Skeletal muscle tissue (tissue), 4 donors: ENCODE measurements around the gene IL1R2. TPM values are rescaled to one million over a fixed set of nuclear protein-coding genes. Genes with fewer than 3 reads are reported as not detected.
A peak's percentile ranks its signal among the peaks of the same experiment; 100 is the strongest.

Experiments used
- H3K27ac ChIP-seq: one replicate; pipeline ENCODE4 v1.7.0; 2013; ENCODE audit warnings: mild to moderate bottlenecking, low read depth, low read length, inconsistent platforms
- H3K27me3 ChIP-seq, 3 donors: one replicate each; pipeline ENCODE4 v1.7.0; 2013; ENCODE audit warnings: low read length in 3 of 3; ENCODE audit not compliant: control insufficient read depth in 3 of 3, insufficient read depth in 3 of 3
- H3K36me3 ChIP-seq, 3 donors: one replicate each; pipeline ENCODE4 v1.7.0; 2013; ENCODE audit warnings: low read length in 3 of 3; ENCODE audit not compliant: control insufficient read depth in 3 of 3, insufficient read depth in 3 of 3
- H3K4me1 ChIP-seq, 3 donors: one replicate each; pipeline ENCODE4 v1.7.0; 2013; ENCODE audit warnings: low read length in 3 of 3, mild to moderate bottlenecking in 3 of 3; ENCODE audit not compliant: control insufficient read depth in 3 of 3, insufficient read depth in 3 of 3
- H3K4me3 ChIP-seq, 3 donors: one replicate each; pipeline ENCODE4 v1.7.0; 2013; ENCODE audit warnings: low read length in 3 of 3
- H3K9ac ChIP-seq, 3 donors: one replicate each; pipeline ENCODE4 v1.7.0; 2013; ENCODE audit warnings: low read length in 3 of 3, mild to moderate bottlenecking in 3 of 3, moderate library complexity in 2 of 3, low read depth in 1 of 3
- H3K9me3 ChIP-seq, 3 donors: one replicate each; pipeline ENCODE4 v1.7.0; 2013; ENCODE audit warnings: low read length in 3 of 3; ENCODE audit not compliant: control insufficient read depth in 3 of 3
- total RNA-seq: library from RNA; depleted of rRNA; stranded (reverse); fragments of >200 nt; gene quantifications from one replicate; pipeline ENCODE4 v1.2.3, GENCODE V29; 2014
- donor health status: Osteomylitis.

IL1R2 gene
- total RNA-seq, 1 donor from 2014 or later, result 0.52 TPM

DNA sequence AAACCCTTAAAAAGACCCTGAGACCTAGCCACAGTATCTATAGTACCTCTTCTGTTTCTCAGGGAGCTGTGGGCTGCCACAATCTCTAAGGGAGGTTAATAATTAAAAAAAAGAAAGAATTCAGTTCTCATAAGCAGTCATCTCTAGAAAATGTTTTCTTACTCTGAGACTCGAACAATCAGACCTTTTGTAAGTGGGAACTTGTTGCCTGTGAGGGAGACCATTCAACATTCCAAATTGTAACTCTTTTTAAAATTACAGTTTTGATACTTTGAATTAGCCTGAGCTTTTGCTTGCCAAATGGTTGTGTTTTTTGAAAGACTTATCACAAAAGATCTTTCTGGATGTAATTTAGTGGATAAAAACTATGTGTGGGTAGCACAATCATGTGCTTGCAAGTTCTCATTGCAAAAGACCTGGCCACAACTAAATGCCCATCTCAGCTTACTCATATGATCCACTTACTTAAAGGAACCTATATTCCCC lies 33.3 kb downstream of the IL1R2 start:
- Histone ChIP-seq H3K27me3 (no peaks in the 10 kb centered on the region), H3K9ac (no peak overlapping the region), H3K36me3 (no peaks in the 10 kb centered on the region), H3K4me1 (peaks cover 16 to 35% (median 21%) of the 10 kb centered on the region in 3 donors), H3K9me3 (no peaks in the 10 kb centered on the region), H3K27ac (peak overlapping the region; percentile 0), H3K4me3 (no peak overlapping the region)

DNA sequence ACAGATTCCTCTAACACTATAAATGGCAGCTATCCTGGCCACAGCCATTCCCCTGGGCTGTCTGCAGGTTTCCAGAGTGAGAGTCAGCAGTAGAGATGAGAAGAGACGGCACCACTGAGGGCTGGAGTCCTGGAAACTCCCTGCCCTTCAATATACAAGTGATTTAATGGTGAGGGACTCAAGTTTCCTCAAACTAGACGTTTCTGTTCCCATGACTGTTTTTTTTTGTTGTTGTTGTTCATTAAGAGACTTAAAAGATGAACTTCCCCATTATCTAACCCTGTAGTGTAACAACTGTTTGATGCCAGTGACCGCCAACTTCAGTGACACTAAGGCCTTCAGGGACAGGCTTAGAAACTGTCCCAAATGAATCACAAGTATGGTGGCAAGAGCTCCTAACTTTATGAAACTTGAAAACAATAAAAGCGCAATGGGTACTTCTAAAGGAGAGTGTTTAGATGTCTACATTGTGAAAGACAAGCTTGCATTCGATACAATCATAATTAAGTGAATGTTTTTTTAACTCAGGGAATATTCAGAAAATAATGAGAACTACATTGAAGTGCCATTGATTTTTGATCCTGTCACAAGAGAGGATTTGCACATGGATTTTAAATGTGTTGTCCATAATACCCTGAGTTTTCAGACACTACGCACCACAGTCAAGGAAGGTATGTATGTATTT lies 34.0 kb downstream of the IL1R2 start:
- no peaks in the 10 kb centered on the region for H3K9me3 ChIP-seq
- H3K27me3 ChIP-seq, result no peaks in the 10 kb centered on the region
- H3K9ac ChIP-seq, result no peak overlapping the region
- H3K4me3 ChIP-seq, result no peak overlapping the region
- peaks cover 15 to 33% (median 20%) of the 10 kb centered on the region in 3 donors for H3K4me1 ChIP-seq
- no peaks in the 10 kb centered on the region for H3K36me3 ChIP-seq
- H3K27ac ChIP-seq, result peak overlapping the region; percentile 0

DNA sequence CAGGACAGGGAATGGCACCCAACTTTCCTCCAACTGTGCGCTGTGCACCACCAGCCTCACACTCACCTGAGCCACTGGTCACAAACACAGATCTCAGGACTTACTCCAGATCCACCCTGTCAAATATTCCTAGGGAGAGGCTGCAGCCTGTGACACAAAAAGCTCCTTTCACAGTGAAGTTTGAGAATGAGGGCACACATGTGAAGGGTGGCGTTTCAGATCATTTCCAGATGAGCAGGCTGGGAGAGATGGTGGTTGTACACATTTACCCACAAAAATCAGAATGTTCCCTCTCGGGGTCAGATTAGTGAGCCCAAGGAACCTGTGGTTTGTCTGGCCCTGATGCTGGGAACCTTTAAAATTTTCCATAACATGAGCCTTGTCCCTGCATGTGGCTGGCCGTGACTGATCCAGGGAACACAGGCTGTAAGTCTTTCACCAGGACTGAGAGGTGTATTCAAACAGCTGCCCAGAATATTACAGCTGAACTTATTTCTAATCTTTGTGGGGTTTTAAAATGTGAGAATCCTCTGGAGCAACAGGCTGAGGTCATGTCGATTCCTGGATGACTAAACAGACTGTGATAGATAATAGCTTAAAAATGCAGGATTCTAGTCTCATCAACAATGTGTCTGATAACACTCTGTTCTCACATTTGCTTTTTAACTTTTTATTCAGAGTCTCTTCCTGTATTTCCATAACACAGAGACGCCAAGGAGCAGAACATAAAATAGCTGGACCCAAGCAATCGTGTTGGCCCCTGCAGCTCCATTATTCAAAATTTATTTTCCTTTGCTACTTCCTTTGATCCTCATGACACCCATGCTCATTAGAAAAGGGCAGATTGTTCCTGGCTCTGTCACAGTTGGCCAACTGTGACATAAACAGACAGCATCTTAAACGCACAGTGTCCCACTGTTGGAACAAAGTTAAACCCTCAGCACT lies 35.5 kb downstream of the IL1R2 start:
- no peaks in the 10 kb centered on the region for H3K36me3 ChIP-seq
- peaks cover 10 to 26% (median 17%) of the 10 kb centered on the region in 3 donors for H3K4me1 ChIP-seq
- no peaks in the 10 kb centered on the region for H3K9me3 ChIP-seq
- no peaks in the 10 kb centered on the region for H3K27me3 ChIP-seq
- H3K9ac ChIP-seq, result peak overlapping the region in 2 of 3 donors; percentile 12 to 18
- H3K4me3 ChIP-seq, result peak overlapping the region in 2 of 3 donors; percentile 9 to 12
- peak overlapping the region; percentile 62 for H3K27ac ChIP-seq

DNA sequence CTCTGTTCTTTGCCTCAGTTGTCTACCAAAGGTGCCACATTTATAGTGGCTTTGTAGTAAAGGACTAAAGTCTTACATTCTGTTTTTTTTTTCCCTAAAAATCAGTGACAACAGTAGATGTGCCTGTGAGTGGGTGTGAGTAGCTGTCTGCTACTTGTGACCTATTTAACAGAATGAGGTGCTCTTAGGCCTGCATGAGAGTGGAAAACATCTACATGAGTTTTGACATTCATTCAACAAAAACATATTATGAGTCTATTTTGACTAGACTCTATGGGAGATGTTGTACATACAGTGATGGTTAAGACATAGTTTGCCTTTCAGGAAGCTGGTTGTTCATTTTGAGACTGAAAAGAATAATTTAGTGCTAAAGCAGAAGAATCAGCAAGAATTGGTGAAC lies 36.7 kb downstream of the IL1R2 start:
- no peaks in the 10 kb centered on the region for H3K36me3 ChIP-seq
- H3K27me3 ChIP-seq, result no peaks in the 10 kb centered on the region
- no peaks in the 10 kb centered on the region for H3K9me3 ChIP-seq
- no peak overlapping the region for H3K27ac ChIP-seq
- peaks cover 10 to 27% (median 19%) of the 10 kb centered on the region in 3 donors for H3K4me1 ChIP-seq
- no peak overlapping the region for H3K9ac ChIP-seq
- no peak overlapping the region for H3K4me3 ChIP-seq

DNA sequence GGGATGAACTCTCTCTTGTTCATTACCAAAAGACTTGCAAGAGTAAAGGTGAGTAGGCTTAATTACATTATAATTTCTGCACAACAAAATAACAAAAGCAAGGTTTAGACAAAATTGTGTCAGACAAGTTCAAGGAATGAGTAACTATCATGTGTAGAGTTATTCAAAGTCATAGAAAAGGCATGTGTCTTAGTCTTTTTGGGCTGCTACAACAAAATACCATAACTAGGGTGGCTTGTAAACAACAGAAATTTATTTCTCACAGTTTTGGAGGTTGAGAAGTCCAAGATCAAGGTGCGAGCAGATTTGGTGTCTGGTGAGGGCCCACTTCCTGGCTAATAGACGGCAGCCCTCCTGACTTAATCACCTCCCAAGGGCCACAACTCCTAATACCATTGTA lies 37.6 kb downstream of the IL1R2 start:
- no peak overlapping the region for H3K27ac ChIP-seq
- H3K27me3 ChIP-seq, result no peaks in the 10 kb centered on the region
- H3K4me1 ChIP-seq, result peaks cover 10 to 27% (median 21%) of the 10 kb centered on the region in 3 donors
- no peaks in the 10 kb centered on the region for H3K9me3 ChIP-seq
- H3K4me3 ChIP-seq, result no peak overlapping the region
- H3K36me3 ChIP-seq, result no peaks in the 10 kb centered on the region
- no peak overlapping the region for H3K9ac ChIP-seq

DNA sequence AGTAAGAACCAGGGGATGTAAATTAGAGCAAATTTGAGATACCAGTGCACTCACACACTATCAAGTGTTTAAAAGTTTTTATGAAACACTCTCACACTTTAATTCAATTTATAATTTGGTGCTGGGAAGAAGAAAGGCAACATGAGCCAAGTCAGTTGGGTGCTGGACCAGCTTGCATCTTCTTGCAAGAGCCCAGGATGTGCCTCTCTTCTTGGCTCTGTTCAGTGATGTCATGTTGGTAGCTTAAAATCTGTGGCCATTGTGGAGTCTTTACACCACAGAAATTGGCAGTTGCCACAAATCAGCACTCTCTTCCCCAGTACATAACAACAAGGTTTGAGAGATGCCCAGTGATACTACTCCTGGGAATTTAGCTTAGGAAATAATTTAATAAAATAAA lies 38.2 kb downstream of the IL1R2 start:
- H3K36me3 ChIP-seq, result no peaks in the 10 kb centered on the region
- no peaks in the 10 kb centered on the region for H3K27me3 ChIP-seq
- no peaks in the 10 kb centered on the region for H3K9me3 ChIP-seq
- peaks cover 10 to 27% (median 21%) of the 10 kb centered on the region in 3 donors for H3K4me1 ChIP-seq
- no peak overlapping the region for H3K9ac ChIP-seq
- H3K4me3 ChIP-seq, result no peak overlapping the region
- no peak overlapping the region for H3K27ac ChIP-seq

DNA sequence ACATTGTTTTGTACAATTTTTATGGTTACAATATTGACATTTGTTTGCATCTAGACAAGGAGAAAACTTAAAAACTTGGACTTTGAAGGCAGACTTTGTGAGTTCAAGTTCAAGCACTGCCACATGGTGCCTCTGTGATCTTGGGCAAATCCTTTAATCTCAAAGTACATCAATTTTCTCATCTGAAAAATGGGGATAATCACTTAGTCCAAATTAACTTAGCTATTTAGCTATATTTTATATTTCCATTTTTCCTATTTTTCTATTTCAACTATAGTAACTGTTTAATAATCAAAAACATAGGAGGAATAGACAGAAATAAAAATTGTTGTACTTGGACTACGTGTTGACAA lies 38.7 kb downstream of the IL1R2 start:
- Histone ChIP-seq H3K9ac (no peak overlapping the region), H3K27me3 (no peaks in the 10 kb centered on the region), H3K36me3 (no peaks in the 10 kb centered on the region), H3K4me1 (peaks cover 10 to 25% (median 21%) of the 10 kb centered on the region in 3 donors), H3K9me3 (no peaks in the 10 kb centered on the region), H3K27ac (no peak overlapping the region), H3K4me3 (no peak overlapping the region)

DNA sequence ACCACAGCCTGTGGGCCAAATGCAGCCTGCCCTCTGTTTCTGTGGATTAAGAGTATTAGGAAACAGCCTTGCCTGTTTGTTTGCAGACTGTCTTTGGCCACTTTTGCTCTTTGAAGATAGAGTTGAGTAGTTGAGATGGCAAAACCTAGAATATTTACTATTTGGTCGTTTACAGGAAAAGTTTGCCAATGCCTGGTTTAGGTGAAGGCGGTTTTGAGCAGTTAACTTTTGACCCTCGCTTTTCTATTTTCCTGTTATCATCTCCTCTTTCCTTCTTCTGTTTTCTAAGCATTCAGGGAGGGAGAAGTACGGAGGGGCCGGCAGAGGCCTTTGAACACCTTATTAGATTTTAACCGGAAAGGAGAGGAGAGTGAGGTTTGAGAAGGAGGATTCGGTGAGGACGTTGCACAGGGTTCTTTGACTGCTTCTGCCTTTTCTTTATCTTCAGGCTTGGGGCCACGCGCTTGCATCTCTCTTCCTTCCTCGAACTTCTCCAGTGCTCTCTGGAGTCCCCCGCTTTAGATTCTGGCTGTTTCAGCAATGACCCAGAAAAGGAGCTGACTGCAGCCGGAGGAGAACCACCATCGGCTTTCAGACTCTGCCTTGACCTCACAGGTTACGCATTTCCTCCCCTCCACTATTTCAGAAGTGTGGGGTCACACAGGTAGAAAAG lies 39.2 kb downstream of the IL1R2 start:
- peaks cover 10 to 24% (median 21%) of the 10 kb centered on the region in 3 donors for H3K4me1 ChIP-seq
- H3K36me3 ChIP-seq, result no peaks in the 10 kb centered on the region
- no peak overlapping the region for H3K27ac ChIP-seq
- no peak overlapping the region for H3K4me3 ChIP-seq
- no peaks in the 10 kb centered on the region for H3K9me3 ChIP-seq
- no peaks in the 10 kb centered on the region for H3K27me3 ChIP-seq
- no peak overlapping the region for H3K9ac ChIP-seq

DNA sequence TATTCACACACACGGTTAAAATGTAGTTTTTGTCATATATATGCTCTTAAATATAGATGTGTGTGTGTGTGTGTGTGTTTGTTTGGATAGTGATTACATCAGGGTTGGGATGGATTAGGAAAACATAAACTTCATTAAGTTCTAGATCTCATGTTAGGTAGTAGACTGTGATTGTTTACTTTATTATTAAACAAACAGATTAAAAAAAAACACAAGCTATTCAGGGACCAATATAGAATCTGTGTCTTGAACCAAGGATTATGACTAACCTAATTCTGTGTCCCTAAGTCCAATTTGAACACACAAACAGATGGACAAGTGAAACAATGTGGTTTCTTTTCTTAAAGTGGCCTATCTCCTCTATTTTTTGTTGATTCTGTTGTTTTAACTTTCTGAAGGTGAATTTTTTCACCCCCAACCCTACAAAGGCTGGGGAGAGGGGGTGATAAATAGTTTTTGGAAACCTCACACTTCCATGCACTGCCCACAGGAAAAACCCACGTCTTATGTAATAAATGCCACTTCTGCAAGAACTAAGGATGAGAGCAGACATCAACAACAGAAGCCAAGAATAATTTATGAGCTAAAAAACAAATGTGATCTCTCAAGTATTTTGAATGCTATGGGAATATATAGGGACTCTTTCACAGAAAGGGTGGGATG lies 40.7 kb downstream of the IL1R2 start:
- H3K9me3 ChIP-seq, result no peaks in the 10 kb centered on the region
- no peaks in the 10 kb centered on the region for H3K27me3 ChIP-seq
- H3K36me3 ChIP-seq, result no peaks in the 10 kb centered on the region
- peaks cover 5 to 18% (median 15%) of the 10 kb centered on the region in 3 donors for H3K4me1 ChIP-seq
- no peak overlapping the region for H3K9ac ChIP-seq
- no peak overlapping the region for H3K27ac ChIP-seq
- no peak overlapping the region for H3K4me3 ChIP-seq
